Left hindlimb (tissue), 1 donor: ENCODE results near the gene PSMD1.
A peak's percentile ranks its signal among the peaks of the same experiment; 100 is the strongest.
"Not testable (repeated sequence)": the region's sequence is repeated elsewhere in the genome, so short reads cannot be mapped to it uniquely, and the experiment has no call there.

Experiments
- DNase-seq: peaks from one replicate; pipeline ENCODE4 v3.0.0-alpha.2; 2018

The PSMD1 gene

GRCh38 chr2:231118614-231118942, 61.9 kb downstream of the PSMD1 start:
- no peak for DNase-seq

- DNase-seq = no peak
Measured at GRCh38 chr2:231123362-231123898, 66.8 kb downstream of the PSMD1 start.

DNA sequence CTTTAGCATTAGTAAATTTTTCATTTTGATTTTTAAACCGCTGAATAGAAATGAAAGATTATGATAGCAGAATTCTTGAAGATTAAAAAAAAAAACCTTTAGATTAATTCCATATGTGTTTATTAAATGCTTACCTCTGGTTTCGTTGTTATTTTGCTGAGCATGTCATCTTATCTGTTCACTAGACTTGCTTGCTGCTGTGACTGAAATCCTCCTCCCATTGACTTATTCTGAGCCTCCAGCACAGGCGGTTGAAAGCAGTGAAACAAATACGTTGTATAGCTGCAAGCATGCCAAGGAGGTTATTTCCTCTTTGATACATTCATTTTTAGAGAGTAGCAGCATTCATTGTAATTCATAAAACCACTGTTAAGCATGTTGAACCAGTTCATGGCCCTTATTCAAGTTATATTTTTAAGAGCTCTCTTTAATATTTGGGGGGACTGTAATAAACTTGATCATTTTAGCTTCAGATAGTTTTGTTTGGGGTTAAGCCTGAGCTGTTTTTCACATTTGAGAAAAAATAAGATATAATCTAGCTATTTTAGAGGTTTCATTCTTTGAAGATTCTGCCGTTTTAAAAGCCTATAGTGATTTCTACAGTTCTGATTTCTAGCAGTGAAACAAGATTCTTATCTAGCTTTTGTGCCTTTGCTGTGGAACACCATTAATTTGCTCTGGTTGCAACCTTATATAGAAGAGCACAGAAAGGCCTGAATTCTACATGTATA, 68.3 kb downstream of the PSMD1 start, which contains the start of gene HTR2B:
HTR2B (minus strand) TSS at position 205 of the 731 bp plus-strand sequence. CDS start 1,278 bp downstream, outside the sequence.
- no peak for DNase-seq

DNA sequence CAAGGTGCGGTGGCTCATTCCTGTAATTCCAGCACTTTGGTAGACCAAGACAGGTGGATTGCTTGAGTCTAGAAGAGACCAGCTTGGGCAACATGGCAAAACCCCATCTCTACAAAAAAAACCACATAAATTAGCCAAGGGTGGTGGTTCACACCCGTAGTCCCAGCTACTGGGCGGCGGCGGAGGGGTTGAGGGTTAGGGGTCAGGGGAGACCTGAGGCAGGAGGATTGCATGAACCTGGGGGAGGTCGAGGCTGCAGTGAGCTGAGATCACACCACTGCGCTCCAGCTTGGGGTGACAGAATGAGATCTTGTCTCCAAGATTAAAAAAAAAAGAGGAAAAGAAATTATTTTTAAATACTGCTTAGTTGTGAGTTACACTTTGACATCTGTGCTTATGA, 69.5 kb downstream of the PSMD1 start:
- DNase-seq = no peak

- DNase-seq = no peak
Measured at GRCh38 chr2:231127480-231127879, 70.8 kb downstream of the PSMD1 start.

DNA sequence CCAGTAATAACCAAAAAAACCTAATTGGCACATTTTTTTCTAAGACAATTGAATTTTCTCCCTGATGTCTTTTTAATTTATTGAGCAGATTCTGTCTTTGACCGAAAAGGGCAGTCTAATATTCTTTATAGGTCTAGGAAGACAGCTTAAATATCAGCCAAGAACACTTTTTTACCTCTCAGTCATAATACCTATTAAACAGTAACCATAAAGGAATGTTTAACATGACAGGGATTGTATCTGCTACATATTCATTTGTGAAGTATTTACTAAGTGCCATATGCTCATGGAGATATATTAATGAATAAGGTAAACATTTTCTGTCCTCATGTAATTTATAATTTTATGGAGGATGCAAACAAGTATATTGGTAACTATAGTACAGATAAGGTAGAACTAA, 71.3 kb downstream of the PSMD1 start:
- no peak for DNase-seq

GRCh38 chr2:231128541-231128940, 71.9 kb downstream of the PSMD1 start:
- DNase-seq = no peak

- no peak for DNase-seq
Measured at GRCh38 chr2:231129216-231129615, 72.5 kb downstream of the PSMD1 start.

DNA sequence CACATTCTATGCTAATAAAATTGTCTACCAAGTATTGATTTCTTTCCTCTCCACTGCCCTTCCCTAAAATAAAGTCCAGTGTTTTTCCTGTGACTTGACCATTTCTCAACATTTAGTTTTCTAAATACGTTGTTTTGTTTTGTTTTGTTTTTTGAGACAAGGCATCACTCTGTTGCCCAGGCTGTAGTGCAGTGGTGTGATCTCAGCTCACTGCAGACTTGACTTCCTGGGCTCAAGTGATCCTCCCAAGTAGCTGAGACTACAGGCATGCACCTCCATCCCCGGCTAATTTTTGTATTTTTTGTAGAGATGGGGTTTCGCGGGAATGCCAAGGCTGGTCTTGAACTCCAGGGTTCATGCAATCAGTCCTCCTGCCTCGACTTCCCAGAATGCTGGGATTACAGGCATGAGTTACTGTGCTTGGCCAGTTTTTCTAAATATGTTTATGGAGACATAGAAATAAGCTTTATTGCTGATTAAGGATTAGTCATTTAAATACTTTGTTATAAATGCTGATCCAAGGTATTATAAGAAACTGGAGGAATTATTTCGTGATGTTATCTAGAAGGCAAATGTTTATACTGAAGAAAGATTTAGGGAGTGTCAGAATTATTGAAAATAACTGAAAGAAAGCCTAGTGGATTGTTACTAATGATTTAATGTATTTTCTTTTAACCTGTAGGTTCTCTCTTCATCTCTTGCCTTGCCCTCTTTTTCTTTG, 73.8 kb downstream of the PSMD1 start:
- DNase-seq = no peak

GRCh38 chr2:231132129-231132528, 75.5 kb downstream of the PSMD1 start:
- DNase-seq = no peak

DNA sequence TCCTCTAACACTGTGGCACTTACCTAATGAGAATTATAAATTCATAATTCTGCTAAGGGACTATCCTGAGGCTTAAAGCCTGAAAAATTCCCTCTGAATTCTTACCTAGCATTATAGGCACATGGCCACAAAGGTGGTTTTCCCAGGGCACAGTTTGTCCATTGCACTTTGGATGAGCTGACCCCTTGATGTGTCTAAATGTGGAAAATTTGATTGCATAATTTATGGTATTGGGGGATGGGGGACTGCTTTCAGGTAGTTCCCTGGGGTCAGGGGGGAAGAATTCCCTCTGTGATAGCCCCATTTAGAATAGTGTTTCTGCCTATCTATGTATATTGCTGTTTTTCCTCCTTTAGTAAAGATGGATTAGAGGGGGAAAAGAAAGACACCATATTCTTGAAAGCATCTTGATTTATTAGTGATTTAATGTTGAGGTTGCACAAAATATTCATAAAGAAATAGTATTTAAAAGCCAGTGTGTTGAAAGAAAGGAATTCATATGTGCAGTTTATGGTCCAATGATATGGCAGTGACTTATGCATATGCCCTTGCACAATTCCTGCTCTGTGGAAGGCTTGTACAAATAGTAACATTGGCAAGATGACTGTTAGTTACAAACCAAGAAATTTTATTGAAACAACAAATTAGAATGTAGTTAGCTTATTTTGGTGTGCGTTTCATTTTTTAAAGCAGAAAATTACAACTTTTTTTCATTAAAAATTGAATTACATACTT, 76.9 kb downstream of the PSMD1 start:
- DNase-seq = no peak

GRCh38 chr2:231134910-231135655, 78.4 kb downstream of the PSMD1 start:
- no peak for DNase-seq

- DNase-seq = peak; percentile 47
Measured at GRCh38 chr2:231138699-231139098, 82.0 kb downstream of the PSMD1 start.

GRCh38 chr2:231139796-231140195, 83.1 kb downstream of the PSMD1 start:
- DNase-seq = no peak

DNA sequence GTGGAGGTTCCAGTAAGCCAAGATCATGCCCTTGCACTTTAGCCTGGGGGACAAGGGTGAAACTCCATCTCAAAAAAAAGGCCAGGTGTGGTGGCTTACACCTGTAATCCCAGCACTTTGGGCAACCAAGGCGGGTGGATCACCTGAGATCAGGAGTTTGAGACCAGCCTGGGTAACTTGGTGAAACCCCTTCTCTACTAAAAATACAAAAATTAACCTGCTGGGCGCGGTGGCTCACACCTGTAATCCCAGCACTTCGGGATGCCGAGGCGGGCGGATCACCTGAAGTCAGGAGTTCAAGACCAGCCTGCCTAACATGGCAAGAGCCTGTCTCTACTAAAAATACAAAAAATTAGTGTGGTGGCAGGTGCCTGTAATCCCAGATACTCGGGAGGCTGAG, 84.1 kb downstream of the PSMD1 start:
- not testable (repeated sequence) for DNase-seq

DNA sequence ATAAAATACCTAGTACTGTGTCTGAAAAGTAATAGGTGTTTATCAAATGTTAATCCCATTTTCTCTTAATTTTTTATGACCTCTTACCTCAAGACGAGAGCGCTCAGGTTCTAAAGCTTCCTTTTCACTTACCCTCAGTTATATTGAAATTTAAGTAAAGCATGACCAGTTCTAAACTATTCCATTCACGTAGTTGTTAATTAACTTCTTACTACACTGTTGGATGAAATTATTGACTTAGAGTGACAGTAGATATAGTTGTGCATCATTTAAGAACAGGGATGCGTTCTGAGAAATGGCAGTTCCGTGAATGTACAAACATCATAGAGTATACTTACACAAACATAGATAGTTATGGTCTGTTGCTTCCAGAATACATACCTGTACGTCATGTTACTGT, 88.2 kb downstream of the PSMD1 start:
- DNase-seq = no peak

- no peak for DNase-seq
Measured at GRCh38 chr2:231146665-231147064, 90.0 kb downstream of the PSMD1 start.

DNA sequence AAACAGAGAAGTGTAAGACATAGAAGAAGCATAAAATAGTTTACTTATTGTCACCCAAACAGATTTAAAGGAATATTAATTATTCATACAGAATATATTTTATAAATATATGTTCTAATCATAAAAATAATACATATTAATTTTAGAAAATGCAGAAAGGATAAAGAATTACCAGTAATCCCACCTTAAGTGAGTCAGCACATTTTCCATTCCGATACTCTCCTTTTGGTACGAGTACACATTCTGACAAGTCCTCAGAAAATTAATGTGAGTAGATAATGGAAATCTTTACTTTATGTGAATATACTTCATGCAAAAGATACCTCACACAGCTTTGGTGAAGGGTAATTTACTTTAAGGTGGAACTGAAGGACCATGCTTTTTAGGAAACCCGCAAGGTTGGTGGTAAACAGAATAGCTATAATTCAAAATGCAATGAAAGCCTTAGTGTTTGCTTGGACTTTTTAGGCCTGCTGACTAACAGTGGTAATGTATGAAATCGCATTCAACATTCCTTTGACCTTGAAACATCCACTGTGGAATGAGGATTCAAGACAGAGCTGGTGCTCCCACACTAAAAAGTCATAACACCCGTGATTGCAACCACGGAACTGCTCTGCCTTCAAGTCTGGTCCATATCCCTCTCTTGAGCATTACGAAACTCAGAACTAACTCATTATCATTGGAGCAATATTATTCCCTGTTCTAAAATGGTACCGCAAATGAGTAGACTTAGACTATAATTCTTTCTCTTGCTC, 96.3 kb downstream of the PSMD1 start:
- no peak for DNase-seq

- no peak for DNase-seq
Measured at GRCh38 chr2:231159306-231159705, 102.6 kb downstream of the PSMD1 start.

DNA sequence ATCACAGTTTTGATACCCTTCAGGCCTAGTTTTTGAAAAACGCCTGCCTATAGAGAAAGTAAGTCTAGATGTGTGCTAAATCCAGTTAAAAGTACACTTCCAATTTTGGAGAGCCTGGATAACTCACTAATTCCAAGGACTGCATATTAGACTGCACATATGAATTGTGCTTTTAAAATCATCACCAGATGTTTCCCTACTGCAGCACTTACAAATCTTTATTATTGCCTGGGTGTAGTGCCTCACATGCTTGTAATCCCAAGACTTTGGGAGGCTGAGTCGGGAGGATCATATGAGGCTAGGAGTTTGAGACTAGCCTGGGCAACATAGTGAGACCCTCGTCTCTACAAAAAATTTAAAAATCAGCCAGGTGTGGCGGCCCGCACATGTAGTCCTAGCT, 104.0 kb downstream of the PSMD1 start:
- no peak for DNase-seq

DNA sequence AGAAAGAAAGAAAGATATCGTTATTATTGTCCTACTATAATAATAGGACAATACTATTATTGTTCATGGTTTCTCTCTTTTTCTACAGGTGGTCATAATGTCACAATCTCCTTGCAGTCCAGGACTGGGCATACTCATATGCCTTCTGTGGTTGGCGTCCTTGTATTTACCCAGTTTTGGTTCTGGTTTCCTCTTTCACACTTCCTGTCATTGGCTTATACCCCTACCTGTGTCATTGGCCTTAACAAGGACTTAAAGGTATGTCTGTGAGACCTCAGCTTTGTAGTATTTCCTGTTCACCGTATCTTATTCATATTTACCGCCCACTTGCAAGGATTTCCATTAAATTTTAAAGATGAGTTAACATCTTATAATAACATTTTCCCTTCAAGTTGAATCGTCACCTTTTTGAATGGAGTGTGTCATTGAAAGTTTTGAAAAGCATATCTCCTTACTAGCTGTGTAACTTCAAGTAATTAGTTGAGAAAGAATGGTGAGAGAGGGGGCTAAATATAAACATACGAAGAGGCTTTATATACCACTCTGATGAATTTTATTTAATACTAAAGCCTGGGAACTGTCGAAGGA, 104.7 kb downstream of the PSMD1 start:
- no peak for DNase-seq

DNA sequence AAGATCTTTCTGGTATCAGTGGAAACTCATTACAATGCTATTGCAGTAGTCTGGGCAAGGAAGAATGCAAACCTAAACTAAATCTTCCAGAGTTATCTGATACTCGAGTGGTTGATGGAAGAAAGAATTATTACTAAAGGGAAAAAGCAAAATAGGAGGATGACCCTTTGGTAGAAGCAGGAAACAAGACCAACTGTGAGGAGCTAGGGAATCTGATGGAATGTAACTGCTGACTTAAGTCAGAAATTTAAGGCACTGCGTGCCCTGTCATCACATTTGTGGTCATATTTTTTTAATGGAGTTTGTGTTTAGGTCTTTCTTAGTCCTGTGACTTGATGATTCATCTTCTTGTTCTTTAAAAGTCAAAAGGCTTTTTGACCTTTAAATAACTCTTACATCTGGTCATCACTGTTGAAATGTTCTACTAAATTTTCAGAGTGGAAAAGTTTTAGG, 105.2 kb downstream of the PSMD1 start:
- DNase-seq = no peak
